Germinal center (tissue), 1 donor: ENCODE measurements around the gene CXorf38.
"Not testable (repeated sequence)": the region's sequence is repeated elsewhere in the genome, so short reads cannot be mapped to it uniquely, and the experiment has no call there.

ENCODE experiments used
- DNase-seq: peaks from one replicate; pipeline ENCODE4 v3.0.0; 2012; ENCODE audit warnings: mixed read lengths, low spot score

Gene CXorf38

GRCh38 chrX:40625294-40625693 lies 22.1 kb downstream of the CXorf38 start:
- no peak for DNase-seq

- no peak for DNase-seq
These were observed 23.7 kb downstream of the CXorf38 start for GRCh38 chrX:40623665-40624064.

GRCh38 chrX:40623139-40623536 lies 24.2 kb downstream of the CXorf38 start, which contains the start of gene MPC1L:
Gene MPC1L (plus strand): TSS chrX:40623428. CDS start chrX:40623566, 138 bp downstream.
- no peak for DNase-seq

- no peak for DNase-seq
These were observed 24.8 kb downstream of the CXorf38 start for GRCh38 chrX:40622479-40623138.

- no peak for DNase-seq
These were observed 29.8 kb downstream of the CXorf38 start for GRCh38 chrX:40617566-40617965.

- DNase-seq: no peak
These were observed 31.4 kb downstream of the CXorf38 start for GRCh38 chrX:40615976-40616375.

GRCh38 chrX:40612511-40612910 lies 34.9 kb downstream of the CXorf38 start:
- no peak for DNase-seq

- no peak for DNase-seq
These were observed 40.0 kb downstream of the CXorf38 start for GRCh38 chrX:40607381-40607780.

GRCh38 chrX:40603446-40603845 lies 43.9 kb downstream of the CXorf38 start:
- no peak for DNase-seq

- DNase-seq: not testable (repeated sequence)
These were observed 57.6 kb downstream of the CXorf38 start for GRCh38 chrX:40589616-40590321.

- DNase-seq: not testable (repeated sequence)
These were observed 59.7 kb downstream of the CXorf38 start for GRCh38 chrX:40587623-40588022.

GRCh38 chrX:40582811-40583210 lies 64.5 kb downstream of the CXorf38 start:
- no peak for DNase-seq

- not testable (repeated sequence) for DNase-seq
These were observed 65.2 kb downstream of the CXorf38 start for GRCh38 chrX:40582178-40582577.

GRCh38 chrX:40581336-40581920 lies 65.9 kb downstream of the CXorf38 start:
- peak; percentile 6 for DNase-seq

GRCh38 chrX:40580537-40581335 lies 66.6 kb downstream of the CXorf38 start, which contains the start of gene ATP6AP2:
Gene ATP6AP2 (plus strand): TSS chrX:40580970. CDS start chrX:40581066, 96 bp downstream.
- peak; percentile 90 for DNase-seq

- no peak for DNase-seq
These were observed 67.3 kb downstream of the CXorf38 start for GRCh38 chrX:40579900-40580536.

- DNase-seq: no peak
These were observed 68.2 kb downstream of the CXorf38 start for GRCh38 chrX:40579141-40579540.

GRCh38 chrX:40578039-40578695 lies 69.2 kb downstream of the CXorf38 start:
- DNase-seq: no peak
